GM19025 (cell line): ENCODE measurements around the gene C10orf71.

Experiments
- ATAC-seq: cut with Tn5 transposase; IDR thresholded peaks from one replicate; pipeline ENCODE4 v1.9.1; 2021; ENCODE audit warnings: mild to moderate bottlenecking, low read depth, moderate library complexity; ENCODE audit not compliant: unreplicated experiment

C10orf71 gene

DNA sequence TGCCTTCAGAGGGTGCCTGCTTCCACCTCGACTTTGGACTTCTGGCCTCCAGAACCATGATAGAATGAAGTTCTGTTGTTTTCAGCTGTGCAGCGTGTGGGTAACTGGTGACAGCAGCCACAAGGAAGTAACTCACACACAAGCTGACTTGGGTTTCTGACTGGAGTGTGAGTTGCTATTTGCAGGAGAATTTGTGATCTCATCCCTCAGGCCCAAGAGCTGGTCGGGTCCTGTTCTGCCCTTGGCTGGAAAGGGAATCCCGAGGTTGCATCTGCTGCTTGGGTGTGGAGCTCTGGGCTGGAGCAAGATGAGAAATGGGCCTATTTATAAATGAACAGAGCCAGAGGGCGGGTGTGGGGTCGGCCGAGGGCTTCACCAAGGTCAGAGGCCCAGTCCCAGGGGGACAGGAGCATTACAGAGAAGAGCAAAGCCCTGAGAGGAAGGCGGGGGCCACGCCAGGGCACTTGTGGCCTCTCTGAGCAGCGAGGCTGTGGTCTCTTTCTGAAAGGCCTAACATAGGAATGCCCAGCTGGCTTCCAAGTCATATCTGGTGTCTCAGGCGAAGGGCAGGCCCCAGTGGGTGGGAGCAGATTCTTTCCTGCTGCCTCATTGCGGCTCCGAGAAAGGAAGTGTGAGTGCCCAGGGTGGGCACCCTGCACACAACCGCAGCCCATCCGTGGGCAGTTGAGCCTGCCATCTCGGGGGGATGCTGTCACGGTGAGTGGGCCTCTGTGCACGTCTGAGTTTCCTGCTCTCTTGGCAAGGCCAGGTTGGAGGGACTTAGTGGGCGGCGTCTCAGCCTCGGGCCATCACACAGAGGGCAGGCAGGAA, 26.5 kb upstream of the C10orf71 start:
- no peak for ATAC-seq

DNA sequence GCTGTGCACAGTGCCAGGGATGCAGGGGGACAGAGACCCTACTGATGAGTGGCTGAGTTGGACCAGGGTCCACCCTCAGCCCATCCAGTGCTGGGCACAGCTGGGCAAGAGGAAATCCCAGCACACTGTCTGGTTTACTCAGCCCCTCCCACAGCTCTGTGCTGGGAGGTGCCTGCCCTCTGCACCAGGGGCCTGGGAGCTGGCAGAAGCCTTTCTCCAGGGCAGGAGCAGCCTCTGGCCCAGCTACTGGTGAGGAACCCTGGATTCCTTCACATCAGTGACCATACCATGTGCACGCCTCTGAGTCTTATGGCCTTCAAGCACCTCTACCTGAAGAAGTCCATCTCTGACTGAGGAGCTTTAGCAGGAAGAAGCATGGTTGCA, 25.9 kb upstream of the C10orf71 start:
- ATAC-seq: no peak

DNA sequence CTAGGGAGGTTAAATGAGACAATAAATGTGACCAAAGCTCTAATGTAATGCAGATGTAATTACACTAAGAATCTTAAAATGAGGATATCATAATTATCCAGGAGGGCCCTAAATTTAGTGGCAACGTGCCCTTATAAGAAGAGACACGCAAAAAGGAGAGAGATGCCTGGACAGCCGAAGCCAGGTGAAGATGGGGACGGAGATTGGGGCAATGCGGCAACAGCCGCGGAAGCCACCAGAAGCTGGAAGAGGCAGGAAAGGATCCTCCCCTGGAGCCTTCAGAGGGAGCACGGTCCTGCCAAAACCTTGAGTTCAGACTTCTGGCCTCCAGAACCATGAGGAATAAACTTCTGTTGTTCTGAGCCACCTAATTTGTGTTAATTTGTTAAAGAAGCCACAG, 25.3 kb upstream of the C10orf71 start:
- no peak for ATAC-seq

DNA sequence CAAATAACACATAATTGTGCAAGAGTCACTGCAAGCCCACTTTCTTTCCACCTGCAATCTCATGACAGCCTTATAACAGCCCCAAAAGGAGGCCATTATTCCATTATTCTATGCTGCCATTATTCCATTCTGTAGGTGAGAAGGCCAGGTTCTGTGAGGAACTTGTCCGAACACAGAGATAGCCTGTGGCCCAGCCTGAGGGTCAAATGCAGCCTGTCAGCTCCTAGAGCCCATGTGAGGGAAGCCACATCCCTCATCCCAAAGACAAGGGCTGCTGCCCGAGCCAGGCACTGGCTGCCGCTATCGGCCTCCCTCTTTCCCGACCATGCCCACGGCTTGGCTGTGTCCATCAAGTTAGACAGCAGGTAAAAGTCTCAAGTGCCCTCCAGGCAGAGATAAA, 24.1 kb upstream of the C10orf71 start:
- no peak for ATAC-seq

DNA sequence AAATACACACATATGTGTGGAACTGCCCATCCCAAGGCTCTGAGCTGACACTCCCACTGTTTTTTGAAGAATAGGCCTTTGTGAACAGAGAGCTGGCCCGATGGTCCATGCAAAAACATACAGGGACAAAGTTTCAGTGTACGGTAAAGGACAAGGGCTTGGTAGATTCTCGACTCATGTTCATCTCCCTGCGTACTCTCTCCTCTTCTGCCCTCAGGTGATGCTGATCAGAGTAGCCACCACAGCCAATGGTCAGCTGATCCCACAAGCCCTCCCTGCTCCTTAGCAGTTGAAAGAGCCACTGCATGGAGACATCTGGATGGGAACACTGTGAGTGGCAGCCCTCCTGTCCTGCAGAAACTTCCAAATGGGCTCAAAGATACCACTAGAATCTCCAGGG, 23.1 kb upstream of the C10orf71 start:
- ATAC-seq: no peak

DNA sequence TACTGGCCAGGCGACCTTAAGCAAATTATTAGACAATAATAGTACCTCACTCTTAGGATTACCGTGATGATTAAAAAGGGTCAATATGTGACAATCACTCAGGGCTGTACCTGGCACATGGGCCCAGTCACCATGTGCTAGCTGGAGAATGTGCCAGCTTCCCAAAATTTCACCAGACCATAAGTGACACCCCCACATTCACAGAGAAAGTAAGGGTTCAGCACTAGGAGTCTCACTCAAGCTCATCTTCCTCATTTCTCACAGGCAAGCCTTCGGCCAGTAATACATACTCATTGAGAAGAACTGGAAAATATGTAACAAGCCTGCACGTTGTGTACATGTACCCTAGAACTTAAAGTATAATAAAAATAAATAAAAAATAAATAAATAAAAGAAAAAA, 22.4 kb upstream of the C10orf71 start:
- ATAC-seq: no peak

DNA sequence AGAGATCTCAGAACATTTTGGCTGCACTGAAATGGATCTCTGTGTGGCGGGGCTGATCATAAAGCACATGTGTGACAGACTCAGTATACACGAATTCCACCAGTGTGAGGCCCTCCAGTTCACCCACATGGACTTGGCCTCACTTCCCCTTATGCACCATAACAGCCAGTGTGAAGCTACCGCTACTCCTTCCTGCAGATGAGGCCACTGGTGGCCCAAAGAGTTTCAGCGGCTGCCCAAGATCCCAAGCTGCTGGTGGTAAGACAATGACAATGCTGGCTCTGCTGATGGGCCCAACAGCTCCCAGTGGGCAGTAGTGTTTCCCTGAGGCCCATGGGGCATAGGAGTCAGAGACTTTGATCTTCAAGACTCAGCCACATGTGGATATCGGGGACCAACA, 21.0 kb upstream of the C10orf71 start:
- no peak for ATAC-seq

DNA sequence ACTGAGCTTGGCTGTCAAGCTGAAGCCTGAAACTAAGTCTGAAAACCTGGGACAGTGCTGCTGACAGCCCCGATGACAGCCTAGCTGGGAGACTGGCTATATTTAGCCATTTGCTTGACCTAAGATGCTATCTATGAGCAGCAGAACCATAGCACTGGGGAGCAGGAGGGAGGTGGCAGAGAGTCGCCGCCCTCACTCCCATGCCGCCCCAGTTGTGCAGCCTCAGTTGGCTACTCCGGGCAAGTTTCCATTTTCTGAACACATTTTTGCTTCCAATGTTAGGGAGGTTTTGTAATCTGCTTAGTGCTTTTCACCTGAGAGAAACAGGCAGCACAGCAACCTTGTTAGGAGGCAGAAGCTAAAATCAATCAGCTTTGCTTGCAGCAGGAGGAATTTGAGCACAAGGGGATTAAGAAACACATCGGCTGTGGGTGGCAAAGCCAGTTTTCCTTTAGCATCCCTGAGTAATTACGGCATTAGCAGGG, 20.4 kb upstream of the C10orf71 start:
- ATAC-seq: no peak

DNA sequence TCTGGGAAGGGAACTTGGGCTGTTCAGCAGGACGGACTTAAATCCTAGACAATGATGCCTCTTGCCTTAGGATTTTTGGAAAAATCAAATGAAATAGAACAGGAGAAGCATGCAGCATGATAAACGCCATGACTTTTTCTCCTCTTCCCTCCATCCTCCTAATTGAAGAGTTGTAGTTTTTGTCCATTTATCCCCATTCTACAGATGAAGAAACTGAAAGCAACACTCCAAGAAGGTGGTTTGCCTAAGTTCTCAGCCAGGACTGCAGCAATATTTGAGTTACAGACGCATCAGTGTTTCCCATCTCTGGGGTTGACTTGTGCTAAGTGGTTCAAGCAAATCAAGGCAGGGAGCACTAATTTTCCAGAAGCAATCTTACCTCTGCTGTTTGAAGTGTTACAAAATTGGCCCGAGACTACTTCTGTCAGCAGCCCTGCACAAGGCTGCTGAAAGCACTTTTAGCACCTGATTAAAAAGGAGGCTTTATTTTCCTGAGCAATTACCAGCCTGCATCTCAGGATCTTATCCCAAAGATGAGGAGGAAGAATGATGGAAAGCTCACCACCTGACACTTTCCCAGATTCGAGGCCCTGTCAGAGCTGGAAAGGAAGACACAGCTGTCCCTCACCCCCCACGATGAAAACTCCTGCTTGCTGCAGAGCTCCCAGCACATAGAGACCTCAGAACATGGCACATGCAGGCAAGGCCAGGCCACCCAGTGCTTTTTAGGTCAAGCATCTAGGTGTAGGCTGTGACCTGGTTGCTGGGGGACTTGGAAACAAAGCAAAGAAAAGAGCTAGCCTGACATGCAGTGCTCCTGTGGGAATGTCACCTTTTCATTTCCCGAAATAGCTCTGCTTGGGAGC, 19.7 kb upstream of the C10orf71 start:
- ATAC-seq: no peak

DNA sequence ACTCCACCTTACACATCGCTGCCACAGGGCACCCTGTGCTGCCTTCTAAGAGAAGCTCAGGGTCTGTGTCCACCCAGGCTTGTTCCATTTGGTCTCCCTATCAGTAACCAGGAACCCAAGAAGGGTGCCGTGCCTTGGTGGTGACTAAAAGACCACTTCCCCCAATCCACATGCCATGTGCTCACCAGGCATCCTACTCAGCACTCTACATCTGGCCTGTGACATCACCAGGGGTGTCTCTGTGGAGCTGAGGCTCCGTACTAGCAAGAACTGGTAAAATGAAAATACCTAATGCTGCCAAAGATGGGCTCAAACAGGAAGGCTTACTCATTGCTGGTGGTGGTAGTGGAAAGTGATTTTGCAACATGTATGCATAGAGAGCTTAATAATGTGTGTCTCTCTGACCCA, 19.0 kb upstream of the C10orf71 start:
- ATAC-seq: no peak

DNA sequence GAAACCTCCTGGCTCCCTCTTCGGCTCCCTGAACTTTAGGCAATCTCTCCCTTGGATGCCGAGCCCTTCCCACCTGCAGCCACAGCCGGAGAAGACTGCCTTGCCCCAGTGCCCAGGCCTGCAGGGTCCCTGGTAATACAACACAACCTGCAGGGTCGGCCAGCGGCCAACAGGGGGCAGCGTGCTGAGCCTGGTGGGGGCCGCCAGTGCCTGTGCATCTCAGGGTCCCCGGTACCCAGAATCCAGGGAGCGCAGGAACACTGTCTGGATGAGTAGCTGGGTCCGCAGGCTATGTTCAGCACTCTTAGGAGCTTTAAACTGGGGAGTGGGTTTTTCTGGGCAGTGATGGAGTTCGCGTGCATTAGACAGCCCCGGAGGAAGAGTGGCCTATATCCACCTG, 17.5 kb upstream of the C10orf71 start:
- no peak for ATAC-seq

DNA sequence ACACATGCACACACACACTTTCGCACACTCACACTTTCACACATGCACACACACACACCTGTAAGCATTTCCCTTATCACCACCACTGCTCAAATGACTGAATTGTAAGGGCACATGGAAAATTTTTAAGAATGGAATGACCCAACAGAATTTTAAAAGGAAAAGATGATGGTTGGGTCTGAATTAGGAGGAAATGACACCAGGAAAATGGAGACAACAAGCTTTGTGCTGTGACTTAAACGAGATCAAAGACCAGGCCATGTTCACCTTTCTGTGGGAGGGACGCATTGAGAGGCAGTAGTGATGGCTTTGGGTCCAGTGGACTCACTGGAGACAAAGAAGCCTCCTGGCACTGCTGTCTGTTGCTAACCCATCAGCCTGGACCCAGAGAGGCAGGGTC, 16.7 kb upstream of the C10orf71 start:
- ATAC-seq: no peak

DNA sequence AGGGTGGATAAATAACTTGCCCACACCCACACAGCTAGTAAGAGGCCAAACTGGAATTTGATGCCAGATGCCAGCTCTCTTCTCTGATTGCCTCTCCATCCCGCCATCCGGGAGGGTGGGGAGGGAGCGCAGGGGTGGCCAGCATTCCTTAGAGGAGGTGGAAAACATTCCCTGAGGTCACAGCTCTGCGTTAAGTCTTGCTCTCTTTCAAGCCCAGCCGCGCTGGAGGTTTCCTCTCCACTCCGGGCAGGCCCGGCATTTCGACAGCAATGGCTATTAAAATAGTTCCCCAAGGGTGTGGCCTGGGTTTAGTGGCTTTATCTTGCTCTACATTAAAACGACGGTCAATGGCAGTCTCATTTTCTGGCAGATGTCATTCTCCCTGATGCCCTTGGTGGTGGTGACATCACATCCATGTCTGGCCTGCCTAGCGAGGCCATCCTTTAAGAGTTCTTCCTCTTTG, 16.1 kb upstream of the C10orf71 start:
- no peak for ATAC-seq

DNA sequence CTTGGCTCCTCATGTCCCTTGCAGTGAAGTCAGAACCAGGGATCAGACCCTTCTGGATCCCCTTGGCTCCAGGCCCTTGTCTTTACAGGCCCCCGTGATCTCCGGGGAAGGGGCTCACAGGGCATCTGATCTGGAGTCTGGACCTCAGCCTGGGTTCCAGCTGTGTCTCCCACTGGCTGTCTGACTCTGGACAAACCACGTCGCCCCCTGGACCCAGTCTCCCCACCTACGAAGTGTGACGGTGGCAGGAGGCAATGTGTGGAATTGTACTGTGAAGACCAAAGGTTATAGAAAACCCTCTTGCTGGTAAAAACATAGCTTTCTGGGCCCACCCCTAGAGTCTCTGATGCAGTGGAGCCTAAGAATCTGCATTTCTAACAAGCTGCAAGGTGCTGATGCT, 15.5 kb upstream of the C10orf71 start:
- ATAC-seq: no peak

DNA sequence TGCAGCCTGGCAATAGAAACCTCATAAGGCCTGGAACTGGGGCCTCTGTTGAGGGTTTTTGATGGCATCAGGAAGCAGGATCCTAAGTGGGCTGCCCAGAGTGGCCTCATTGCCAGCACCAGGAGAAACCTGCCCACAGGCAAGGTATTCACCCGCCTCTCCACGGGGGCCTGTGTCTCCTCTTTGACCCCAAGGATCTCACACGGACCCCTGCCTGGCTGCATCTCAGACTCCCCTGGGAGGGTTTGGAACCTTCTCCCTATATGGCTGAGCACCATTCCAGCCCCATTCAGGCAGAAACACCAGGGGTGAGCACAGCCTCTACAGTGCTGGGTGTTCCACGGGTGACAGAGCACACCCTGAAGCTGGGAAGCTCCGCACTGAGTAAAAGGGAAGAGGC, 14.6 kb upstream of the C10orf71 start:
- ATAC-seq: no peak

DNA sequence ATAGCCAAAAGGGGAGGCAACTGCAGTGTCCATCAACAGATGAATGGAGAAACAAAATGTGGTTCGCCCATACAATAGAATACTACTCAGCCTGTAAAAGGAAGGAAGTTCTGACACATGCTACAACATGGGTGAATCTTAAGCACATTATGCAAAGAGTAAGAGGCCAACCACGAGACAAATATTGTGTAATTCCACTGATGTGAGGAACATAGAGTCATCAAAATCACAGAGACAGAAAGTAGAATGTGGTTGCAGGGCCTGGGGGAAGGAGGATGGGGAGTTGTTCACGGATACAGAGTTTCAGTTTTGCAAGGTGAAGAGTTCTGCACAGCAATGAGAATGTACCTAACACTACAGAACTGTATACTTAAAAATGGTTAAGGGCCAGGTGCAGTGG, 13.7 kb upstream of the C10orf71 start:
- no peak for ATAC-seq

DNA sequence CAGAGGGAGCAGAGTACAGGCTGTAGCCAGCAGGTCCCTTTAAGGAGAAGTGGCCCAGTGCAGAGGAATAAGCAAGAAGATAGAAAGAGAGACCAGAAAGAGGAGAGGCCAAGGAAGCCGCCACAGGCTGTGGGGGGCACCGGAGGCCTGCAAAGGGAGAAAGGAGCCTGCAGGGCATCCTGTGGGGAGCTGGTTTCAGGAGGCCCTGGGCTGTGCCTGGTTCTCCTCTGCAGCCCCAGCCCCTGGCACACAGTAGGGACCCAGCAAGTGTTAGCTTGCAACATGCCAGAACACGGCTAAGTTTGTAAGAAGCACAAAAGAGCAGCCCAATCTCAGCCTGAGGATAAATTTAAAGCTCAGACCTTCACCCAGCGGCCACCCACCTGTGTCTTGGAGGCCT, 12.3 kb upstream of the C10orf71 start:
- ATAC-seq: no peak

DNA sequence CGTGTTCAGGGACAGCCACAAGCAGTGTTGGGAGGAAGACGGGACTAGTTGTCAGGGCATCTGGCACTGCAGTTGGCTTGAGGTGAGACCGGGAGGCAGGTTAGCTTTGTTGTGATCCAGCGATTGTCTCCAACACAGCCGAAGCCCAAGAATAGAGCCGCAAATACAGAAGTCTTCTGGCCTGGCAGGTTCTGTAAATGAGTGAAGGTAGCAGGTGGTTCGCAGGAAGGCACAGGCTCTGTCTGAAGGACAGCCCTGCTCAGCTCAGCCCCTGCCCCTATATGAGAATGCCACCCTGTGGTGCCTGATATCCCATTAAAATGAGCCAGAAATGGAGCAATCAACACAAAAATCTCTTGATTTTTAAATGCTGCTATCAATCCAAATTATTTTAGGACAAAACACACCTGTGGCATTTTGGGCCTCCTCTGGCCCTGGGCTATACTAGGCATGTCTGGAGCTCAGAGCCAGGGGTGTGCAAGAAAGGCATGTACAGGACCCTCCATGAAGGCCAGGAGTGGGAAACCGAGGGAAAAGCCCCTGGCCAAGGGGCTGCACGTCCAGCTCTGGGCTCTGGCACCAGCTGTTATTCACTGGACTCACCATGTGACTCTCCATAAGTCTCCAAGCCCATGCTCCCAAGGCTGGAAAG, 11.2 kb upstream of the C10orf71 start:
- ATAC-seq: no peak

DNA sequence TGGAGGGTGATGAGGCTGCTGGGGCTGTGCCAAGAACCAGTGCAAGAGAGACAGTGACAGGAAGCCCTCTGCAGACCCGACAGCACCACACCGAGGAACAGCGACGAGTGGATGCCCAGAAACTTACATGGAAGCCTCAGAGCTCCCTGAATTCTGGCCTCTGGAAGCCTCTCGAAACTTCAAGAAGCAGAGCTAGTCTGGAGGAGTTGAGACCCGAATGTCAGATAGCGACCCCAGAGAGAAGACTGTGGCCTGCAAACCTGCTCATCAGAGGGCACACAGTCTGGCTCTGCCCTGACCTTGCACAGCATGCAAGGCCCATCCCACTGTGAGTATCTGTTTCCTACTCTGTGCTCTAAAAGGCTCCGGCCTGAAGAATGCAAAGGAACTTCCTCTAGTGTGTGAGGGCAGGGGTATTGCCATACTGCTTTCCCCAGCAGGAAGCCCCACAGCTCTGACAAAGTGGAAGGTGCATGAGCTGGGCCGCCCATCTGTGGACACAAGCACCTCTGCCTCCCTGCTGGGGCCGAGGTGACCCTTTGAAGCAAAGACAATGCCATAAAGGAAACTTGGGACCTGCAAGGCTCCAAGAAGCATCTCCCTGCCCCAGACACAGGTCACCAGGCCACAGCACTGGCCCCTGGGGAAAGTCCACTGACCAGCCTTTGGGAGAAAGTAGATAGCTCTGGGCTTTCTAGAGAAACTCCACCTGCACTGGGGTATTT, 10.5 kb upstream of the C10orf71 start:
- no peak for ATAC-seq

DNA sequence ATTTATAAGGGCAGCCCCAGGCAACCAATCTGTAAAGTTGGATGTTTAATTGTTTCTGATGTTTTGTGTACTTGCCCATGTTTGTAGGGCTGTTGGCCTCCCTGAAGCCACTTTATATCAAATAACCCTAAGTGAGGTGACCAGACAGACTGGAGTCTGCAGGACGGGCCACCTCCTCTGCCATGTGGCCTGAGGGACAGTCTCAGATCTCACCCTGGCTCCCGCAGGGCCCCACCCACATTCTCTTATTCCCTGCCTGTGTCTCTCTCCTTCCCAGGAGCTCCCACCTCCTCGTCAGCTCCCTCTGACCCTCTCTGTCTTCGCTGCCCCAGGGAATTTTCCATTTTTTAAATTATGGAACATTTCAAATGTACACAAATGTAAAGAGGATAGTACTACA, 9.5 kb upstream of the C10orf71 start:
- no peak for ATAC-seq
